SJCRH30 (cell line): ENCODE measurements around the gene COL20A1. TPM values are rescaled to one million over a fixed set of nuclear protein-coding genes. Genes with fewer than 3 reads are reported as not detected.

Experiments
- DNase-seq, 2 experiments: peaks; one replicate each; pipeline ENCODE4 v3.0.0-alpha.2; 2015 to 2020
- H3K27ac ChIP-seq: fragments of 250-450 bp; sonication (Bioruptor Pico); 2 replicates; pipeline ENCODE4 v1.5.1; 2020; ENCODE audit warnings: mild to moderate bottlenecking, moderate library complexity
- H3K27me3 ChIP-seq: fragments of 250-450 bp; sonication (Bioruptor Pico); 2 replicates; pipeline ENCODE4 v1.5.1; 2020; ENCODE audit warnings: mild to moderate bottlenecking, moderate library complexity
- H3K36me3 ChIP-seq: fragments of 250-450 bp; sonication (Bioruptor Pico); 2 replicates; pipeline ENCODE4 v1.5.1; 2020; ENCODE audit warnings: mild to moderate bottlenecking, moderate library complexity
- H3K4me1 ChIP-seq: fragments of 250-450 bp; sonication (Bioruptor Pico); 2 replicates; pipeline ENCODE4 v1.5.1; 2020; ENCODE audit warnings: mild to moderate bottlenecking, moderate library complexity
- H3K4me3 ChIP-seq: fragments of 250-450 bp; sonication (Bioruptor Pico); 2 replicates; pipeline ENCODE4 v1.5.1; 2020; ENCODE audit warnings: mild to moderate bottlenecking, moderate library complexity
- H3K9me3 ChIP-seq: fragments of 250-450 bp; sonication (Bioruptor Pico); replicated peaks from 2 replicates; pipeline ENCODE4 v1.5.1; 2020; ENCODE audit warnings: mild to moderate bottlenecking, moderate library complexity
- total RNA-seq: library from RNA; depleted of rRNA; stranded (reverse); fragments of >200 nt; shearing (Covaris generic); gene quantifications from 2 replicates; pipeline ENCODE4 v1.2.3, GENCODE V29; 2014

COL20A1 gene
- total RNA-seq, 1 experiment from 2014 or later: not detected

DNA sequence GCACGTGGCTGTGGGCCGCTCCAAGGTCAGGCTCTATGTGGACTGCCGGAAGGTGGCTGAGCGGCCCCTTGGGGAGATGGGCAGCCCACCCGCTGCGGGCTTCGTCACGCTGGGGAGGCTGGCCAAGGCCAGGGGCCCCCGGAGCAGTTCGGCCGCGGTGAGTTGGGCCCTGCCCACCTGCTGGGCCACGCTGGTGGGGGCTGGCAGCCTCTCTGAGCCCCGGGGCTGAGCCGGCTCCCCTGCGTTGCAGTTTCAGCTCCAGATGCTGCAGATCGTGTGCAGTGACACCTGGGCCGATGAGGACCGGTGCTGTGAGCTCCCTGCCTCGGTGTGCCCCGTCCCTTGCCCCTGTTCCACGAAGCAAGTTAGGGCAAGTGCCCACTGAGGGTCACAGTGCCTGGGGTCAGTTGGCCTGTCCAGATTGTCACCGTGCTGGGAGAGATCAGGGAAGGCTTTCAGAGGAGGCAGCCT lies 27.1 kb downstream of the COL20A1 start:
- no peaks in the 10 kb centered on the region for H3K9me3 ChIP-seq
- peaks cover 62% of the 10 kb centered on the region for H3K27me3 ChIP-seq
- DNase-seq: no peak
- H3K27ac ChIP-seq: no peak overlapping the region
- H3K4me3 ChIP-seq: no peak overlapping the region
- no peaks in the 10 kb centered on the region for H3K36me3 ChIP-seq
- no peaks in the 10 kb centered on the region for H3K4me1 ChIP-seq

DNA sequence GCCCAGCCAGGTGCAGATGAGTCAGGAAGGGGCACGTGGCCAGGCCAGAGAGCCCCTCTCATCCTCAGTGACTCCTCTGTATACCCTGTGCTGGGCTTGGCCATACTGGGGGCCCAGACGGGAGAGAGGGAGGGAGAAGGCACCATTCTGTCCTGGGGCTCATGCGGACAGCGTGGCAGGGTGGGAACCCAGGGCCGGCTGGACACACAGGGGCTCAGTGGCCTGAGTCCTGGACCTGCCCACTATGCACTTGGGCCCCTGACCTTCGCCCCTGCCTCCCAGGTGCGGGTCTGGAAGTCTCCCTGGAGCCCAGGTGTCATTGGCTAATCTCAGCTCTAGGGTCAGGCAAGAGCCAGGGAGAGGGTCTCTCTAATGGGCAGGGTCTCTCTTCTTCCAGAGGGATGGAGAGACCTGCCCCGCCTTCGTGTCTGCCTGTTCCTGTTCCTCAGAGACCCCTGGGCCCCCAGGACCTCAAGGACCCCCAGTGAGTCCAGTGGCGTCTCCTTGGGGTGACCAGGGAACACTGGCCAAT lies 27.7 kb downstream of the COL20A1 start:
- Histone ChIP-seq H3K36me3 (no peaks in the 10 kb centered on the region), H3K4me1 (no peaks in the 10 kb centered on the region), H3K4me3 (no peak overlapping the region), H3K27ac (no peak overlapping the region), H3K27me3 (peaks cover 56% of the 10 kb centered on the region), H3K9me3 (no peaks in the 10 kb centered on the region)
- DNase-seq: no peak

DNA sequence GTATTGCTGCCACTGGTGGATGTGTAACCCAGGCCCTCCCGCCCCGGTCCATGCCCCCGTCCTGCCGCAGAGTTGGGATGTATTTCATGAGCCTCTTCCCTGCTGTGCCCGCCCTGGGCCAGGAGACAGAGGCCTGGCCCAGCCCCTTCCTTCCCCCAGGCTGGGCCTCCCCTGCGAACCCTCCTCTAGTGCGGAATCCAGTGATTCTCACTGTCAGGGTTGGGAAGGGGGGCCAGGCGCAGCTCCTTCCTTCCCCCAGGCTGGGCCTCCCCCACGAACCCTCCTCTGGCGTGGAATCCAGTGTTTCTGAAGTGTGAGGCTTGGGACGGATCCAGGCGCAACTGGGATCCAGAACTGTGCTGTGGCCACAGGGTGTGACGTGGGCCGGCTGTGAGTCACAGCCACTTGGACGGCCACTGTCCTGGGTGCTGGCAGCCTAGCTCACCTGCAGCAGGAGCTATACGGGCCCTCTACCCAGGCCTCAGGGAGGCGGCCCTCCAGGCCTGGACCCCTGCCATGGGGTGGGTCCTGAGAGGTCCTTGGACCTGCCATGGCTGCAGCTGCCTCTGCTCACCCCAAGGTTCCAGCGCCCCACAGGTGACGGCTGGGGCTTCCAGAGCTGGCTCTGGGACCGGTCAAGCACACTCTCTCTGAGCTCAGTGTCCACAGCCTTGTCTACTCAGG lies 28.3 kb downstream of the COL20A1 start:
- DNase-seq: no peak
- Histone ChIP-seq H3K27me3 (peaks cover 53% of the 10 kb centered on the region), H3K4me1 (no peaks in the 10 kb centered on the region), H3K27ac (no peak overlapping the region), H3K9me3 (no peaks in the 10 kb centered on the region), H3K4me3 (no peak overlapping the region), H3K36me3 (no peaks in the 10 kb centered on the region)

DNA sequence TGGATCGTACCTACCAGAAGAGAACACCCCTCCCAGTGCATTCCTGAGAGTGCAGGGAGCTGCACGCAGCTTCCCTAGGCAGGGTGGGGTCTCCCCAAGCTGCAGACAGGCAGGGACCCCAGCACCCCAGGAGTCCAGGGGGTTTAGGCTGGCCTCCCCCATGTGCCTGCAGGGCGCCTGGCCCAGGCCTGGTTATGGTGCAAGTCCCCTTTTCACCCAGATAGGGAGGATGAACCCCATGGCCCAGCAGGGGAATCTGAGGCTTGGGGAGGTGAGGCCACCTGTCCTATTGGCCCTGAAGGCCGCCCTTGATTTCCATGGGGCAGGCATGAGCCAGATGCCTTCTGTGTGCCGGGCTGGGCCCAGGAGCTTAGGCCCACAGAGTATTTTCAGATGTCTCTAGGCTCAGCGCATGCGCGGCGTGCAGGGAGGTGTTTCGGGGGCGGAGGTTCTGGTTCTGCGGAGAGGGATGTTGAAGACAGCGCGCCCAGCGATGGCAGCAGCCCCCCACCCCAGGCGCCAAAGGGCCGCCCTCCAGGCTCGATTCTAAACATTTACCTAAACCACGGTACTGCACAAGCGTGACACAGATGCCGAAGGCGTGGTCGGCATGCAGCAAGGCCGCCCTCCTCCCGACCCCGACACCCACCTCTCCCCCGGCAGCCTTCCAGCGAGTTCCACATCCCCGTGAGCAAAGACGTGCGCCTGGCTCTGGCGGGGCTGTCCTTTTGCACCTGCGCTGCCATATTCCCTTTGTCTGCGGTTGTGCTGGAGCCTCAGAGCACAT lies 29.4 kb downstream of the COL20A1 start:
- H3K4me3 ChIP-seq: no peak overlapping the region
- peaks cover 45% of the 10 kb centered on the region for H3K27me3 ChIP-seq
- no peaks in the 10 kb centered on the region for H3K4me1 ChIP-seq
- DNase-seq: no peak
- no peak overlapping the region for H3K27ac ChIP-seq
- H3K9me3 ChIP-seq: 0 out of 2 replicates have a peak, but pooled peaks cover 3% of the 10 kb centered on the region
- no peaks in the 10 kb centered on the region for H3K36me3 ChIP-seq

DNA sequence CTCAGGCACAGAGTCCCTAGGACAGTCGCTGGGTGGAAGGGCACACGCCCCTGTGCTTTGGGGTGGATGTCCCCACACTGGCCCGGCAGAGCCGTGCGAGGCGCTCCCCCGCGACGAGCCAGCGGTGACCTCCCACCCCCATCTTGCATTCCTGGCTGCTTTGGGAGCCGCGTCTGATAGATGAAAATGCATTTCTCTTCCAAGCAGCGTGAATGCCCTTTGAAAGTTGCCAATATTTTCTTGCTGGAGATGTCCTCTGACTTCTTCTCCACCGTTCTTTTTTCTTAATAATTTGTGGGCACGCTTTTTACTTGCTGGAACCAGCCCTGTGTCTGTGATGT lies 29.9 kb downstream of the COL20A1 start:
- no peaks in the 10 kb centered on the region for H3K36me3 ChIP-seq
- H3K4me1 ChIP-seq: no peaks in the 10 kb centered on the region
- H3K4me3 ChIP-seq: no peak overlapping the region
- H3K9me3 ChIP-seq: 0 out of 2 replicates have a peak, but pooled peaks cover 3% of the 10 kb centered on the region
- no peak for DNase-seq
- no peak overlapping the region for H3K27ac ChIP-seq
- H3K27me3 ChIP-seq: peaks cover 39% of the 10 kb centered on the region

DNA sequence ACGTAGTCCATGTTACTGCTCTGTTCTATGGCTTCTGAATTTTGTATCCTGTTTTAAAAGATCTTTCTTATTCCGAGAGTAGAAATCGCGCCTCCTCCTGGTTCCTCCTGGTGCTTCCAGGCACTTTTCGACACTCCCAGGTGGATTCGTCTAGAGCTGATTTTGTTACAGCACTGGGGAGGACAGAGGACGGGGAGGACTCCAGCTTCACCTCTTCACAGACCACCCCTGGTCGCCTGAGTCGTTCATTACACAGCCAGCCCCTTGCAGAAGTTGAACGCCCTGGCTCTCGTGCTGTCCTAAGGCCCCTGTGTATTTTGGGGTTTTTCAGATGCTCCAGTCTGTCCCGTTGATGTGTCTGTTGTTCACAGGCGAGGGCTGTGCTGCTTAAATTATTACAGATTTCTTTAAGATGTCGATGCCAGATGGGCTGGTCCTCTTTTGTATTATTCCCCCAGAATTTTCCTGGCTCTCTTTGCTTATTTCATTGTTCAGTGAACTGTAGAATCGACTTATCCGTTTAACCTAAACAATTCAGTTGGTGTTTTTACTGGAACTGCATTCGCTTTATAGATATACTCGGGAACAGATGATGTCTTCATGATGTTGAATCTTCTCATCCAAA lies 30.5 kb downstream of the COL20A1 start:
- no peak for DNase-seq
- H3K27ac ChIP-seq: no peak overlapping the region

DNA sequence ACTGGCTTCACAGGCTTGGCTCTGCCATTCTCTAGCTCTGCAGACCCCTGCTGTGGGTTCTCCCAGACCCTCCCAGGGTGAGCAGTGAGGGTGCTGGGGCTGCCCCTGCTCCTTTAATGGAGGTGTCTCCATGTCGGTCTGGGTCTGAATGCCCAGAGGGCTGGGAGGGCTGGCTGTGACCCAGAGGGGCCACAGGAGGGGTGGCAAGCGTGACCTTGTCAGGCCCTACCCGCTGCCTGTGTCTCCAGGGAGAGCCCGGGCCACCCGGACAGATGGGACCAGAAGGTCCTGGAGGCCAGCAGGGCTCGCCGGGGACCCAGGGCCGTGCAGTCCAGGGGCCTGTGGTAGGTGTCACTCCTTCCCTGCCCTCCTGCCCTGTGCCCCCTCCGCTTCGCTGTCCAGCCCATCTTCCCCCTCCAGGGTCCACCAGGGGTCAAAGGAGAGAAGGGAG lies 32.1 kb downstream of the COL20A1 start:
- DNase-seq: no peak
- H3K4me1 ChIP-seq: no peaks in the 10 kb centered on the region
- H3K4me3 ChIP-seq: no peak overlapping the region
- no peaks in the 10 kb centered on the region for H3K36me3 ChIP-seq
- no peak overlapping the region for H3K27ac ChIP-seq
- H3K27me3 ChIP-seq: peaks cover 34% of the 10 kb centered on the region
- H3K9me3 ChIP-seq: 0 out of 2 replicates have a peak, but pooled peaks cover 3% of the 10 kb centered on the region

More for the DNA sequence above, 30.5 kb downstream of the COL20A1 start:
- H3K4me3 ChIP-seq: no peak overlapping the region
- H3K36me3 ChIP-seq: no peaks in the 10 kb centered on the region
- no peaks in the 10 kb centered on the region for H3K4me1 ChIP-seq
- 0 out of 2 replicates have a peak, but pooled peaks cover 3% of the 10 kb centered on the region for H3K9me3 ChIP-seq
- peaks cover 34% of the 10 kb centered on the region for H3K27me3 ChIP-seq

DNA sequence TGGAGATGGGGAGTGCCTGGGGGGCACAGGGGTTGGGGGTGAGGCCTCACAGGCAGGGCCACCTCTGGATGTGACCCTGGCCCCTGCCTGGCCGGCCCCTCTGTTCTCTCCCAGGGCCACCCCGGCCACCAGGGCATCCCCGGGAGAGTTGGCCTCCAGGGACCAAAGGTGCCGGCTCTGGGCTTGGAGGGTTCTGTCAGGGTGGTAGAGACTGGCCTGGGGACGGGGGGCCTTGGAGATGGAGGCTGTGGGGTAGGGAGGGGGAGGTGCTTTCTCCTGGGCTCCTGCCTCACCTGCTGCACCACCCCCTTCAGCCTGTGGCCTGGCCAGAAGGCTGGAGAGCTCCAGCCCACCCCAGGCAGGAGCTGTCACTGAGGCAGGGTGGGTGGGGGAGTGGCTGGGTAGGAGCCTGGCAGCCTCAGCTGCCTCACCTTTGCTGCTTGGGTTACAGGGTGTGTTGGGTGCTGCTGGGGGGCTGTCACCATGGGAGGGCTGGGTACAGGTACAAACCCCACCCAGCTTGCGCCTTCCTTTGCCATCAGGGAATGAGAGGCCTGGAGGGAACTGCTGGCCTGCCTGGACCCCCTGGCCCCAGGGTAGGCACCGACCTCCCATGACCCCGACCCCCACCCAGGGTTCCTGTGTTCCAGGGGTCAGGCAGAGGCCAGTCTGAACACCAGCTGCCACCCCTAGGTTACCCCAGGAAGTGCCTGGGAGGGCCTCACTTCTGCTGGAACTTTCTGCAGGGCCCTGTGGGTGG lies 32.7 kb downstream of the COL20A1 start:
- Histone ChIP-seq H3K27me3 (peaks cover 34% of the 10 kb centered on the region), H3K9me3 (0 out of 2 replicates have a peak, but pooled peaks cover 3% of the 10 kb centered on the region), H3K4me3 (no peak overlapping the region), H3K27ac (no peak overlapping the region), H3K4me1 (no peaks in the 10 kb centered on the region), H3K36me3 (no peaks in the 10 kb centered on the region)
- DNase-seq: no peak

DNA sequence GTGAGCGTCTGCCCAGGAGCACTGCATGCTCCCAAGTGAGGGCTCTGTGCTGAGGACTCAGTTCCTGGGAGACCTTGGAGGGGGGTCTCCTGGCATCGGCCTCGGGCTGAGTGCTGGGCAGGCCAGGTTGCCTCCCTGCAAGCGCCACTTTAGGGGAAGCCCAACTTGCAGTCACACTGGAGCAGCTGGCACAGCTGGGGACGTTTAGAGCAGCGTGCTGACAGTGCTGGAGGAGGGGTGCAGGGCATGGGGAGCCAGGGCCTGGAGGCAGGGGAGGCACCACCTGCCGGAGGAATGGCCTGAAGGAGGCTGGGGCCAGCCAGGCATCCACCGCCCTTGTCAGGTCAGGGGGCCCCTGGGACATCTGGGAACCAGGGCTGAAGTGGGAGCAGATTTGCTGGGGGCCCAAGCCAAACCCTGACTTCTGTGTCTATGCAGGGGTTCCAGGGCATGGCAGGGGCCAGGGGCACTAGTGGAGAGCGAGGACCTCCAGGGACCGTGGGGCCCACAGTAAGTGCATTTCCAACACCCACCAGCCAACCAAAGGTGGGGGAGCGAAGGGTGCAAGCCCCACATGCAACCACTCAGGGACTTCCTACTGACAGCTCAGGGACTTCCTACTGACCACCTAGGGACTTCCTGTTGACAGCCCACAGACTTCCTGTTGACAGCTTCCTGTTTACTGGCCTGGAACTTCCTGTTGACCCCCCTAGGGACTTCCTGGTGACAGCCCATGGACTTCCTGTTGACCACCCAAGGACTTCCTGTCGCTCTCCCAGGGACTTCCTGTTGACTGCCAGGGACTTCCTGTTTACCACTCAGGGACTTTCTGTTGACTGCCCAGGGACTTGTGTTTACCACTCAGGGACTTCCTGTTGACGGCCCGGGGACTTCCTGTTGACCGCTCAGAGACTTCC lies 33.6 kb downstream of the COL20A1 start:
- no peak overlapping the region for H3K4me3 ChIP-seq
- H3K4me1 ChIP-seq: no peaks in the 10 kb centered on the region
- 0 out of 2 replicates have a peak, but pooled peaks cover 3% of the 10 kb centered on the region for H3K9me3 ChIP-seq
- no peaks in the 10 kb centered on the region for H3K36me3 ChIP-seq
- no peak overlapping the region for H3K27ac ChIP-seq
- H3K27me3 ChIP-seq: peaks cover 29% of the 10 kb centered on the region
- DNase-seq: no peak

DNA sequence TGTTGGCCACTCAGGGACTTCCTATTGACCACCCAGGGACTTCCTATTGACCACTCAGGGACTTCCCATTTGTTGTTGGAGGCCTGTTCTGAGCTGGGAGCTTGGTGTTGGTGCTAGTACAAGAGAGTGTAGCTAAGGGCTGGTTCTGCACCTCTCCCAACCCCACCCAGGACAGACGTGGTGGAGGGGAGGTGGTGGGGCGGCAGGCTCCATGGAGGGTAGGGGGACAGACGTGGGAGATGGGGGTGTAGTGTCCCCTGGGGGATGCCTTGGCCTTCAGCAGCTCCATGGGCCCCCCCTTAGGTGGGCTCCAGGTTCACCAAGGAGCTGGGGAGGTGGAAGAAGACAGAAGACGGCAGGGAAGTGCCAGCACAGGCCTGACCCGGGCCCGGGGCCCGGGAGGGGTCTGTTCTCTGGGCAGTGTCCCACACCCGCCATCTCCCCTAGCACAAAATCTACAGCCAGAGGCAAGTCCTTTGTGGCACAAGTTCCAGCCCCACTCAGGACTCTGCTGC lies 34.3 kb downstream of the COL20A1 start:
- H3K27me3 ChIP-seq: peaks cover 24% of the 10 kb centered on the region
- H3K9me3 ChIP-seq: 0 out of 2 replicates have a peak, but pooled peaks cover 3% of the 10 kb centered on the region
- no peaks in the 10 kb centered on the region for H3K4me1 ChIP-seq
- no peak for DNase-seq
- H3K4me3 ChIP-seq: no peak overlapping the region
- H3K27ac ChIP-seq: no peak overlapping the region
- no peaks in the 10 kb centered on the region for H3K36me3 ChIP-seq

DNA sequence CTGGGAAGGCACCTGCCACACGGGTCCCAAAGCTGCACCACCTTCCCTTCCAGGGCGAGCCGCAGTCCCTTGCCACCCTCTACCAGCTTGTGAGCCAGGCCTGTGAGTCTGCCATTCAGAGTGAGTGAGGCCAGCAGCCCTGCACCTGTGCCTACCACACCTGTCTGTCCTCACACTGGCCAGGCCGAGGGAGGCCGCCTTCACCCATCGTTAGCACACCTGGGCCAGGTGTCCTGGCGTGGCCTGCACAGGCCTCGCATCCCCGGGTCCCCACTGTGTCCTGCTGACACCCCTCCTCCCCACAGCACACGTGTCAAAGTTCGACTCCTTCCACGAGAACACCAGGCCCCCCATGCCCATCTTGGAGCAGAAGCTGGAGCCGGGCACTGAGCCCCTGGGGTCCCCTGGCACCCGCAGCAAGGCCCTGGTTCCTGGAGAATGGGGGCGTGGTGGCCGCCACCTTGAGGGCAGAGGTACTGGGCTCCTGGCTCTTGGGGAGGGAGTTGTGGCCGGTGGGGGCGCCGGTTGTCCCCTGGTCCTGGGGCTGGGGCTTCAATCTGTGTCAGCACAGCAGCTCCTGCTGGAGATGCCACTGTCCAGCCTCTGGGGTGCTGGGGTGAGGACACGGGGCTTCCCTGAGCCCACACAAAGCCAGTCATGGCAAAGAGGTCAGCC lies 35.2 kb downstream of the COL20A1 start:
- Histone ChIP-seq H3K9me3 (0 out of 2 replicates have a peak, but pooled peaks cover 3% of the 10 kb centered on the region), H3K27ac (no peak overlapping the region), H3K4me3 (no peak overlapping the region), H3K36me3 (no peaks in the 10 kb centered on the region), H3K27me3 (peaks cover 18% of the 10 kb centered on the region), H3K4me1 (no peaks in the 10 kb centered on the region)
- no peak for DNase-seq

DNA sequence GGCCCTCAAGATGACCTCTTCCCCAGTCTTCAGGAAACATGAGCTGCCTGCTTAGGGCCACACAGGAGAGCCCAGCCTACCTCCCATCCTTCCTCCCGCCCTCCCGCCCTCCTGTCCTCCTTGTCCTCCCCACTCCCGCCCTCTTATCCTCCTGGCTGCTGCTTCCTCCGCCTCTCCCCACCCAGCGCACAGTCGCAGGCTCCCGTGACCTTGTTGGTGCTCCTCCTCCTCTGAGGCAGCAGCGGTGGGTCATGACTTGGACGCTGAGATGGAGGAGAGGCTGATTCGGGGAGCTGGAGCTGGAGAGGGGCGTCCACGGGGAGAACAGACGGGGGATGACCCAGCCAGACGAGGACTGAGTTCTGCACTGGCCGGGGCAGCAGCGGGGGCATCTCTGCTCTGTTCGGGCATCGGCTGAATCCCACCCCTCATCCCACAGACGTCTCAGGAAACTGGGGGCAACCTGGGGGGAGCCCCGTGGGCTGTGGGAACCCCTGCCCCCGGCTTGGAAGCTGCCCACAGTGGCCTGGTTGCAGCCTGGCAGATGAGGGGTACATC lies 35.8 kb downstream of the COL20A1 start:
- H3K27ac ChIP-seq: no peak overlapping the region
- no peak overlapping the region for H3K4me3 ChIP-seq
- no peaks in the 10 kb centered on the region for H3K4me1 ChIP-seq
- 0 out of 2 replicates have a peak, but pooled peaks cover 3% of the 10 kb centered on the region for H3K9me3 ChIP-seq
- no peak for DNase-seq
- H3K36me3 ChIP-seq: no peaks in the 10 kb centered on the region
- peaks cover 11% of the 10 kb centered on the region for H3K27me3 ChIP-seq
